T1000 (cell line): Measurements from ENCODE around the gene LSS.
"Not testable (repeated sequence)": the region's sequence is repeated elsewhere in the genome, so short reads cannot be mapped to it uniquely, and the experiment has no call there.

Experiments
- DNase-seq: peaks from one replicate; lab custom pipeline; 2025; ENCODE audit warnings: mixed read lengths; lab: John Stamatoyannopoulos, UW

LSS gene

GRCh38 chr21:46153247-46154154 lies 75.1 kb downstream of the LSS start:
- no peak for DNase-seq

- DNase-seq = no peak
Measured at GRCh38 chr21:46152927-46153246, 75.7 kb downstream of the LSS start.

GRCh38 chr21:46151989-46152926 lies 76.3 kb downstream of the LSS start:
- DNase-seq = no peak

- no peak for DNase-seq
Measured at GRCh38 chr21:46151261-46151988, 77.1 kb downstream of the LSS start.

GRCh38 chr21:46150491-46151121 lies 78.0 kb downstream of the LSS start:
- DNase-seq = no peak

- no peak for DNase-seq
Measured at GRCh38 chr21:46150073-46150472, 78.5 kb downstream of the LSS start.

GRCh38 chr21:46149205-46149901 lies 79.2 kb downstream of the LSS start:
- DNase-seq = no peak

GRCh38 chr21:46148106-46148505 lies 80.5 kb downstream of the LSS start:
- DNase-seq = no peak

GRCh38 chr21:46147429-46147828 lies 81.1 kb downstream of the LSS start:
- not testable (repeated sequence) for DNase-seq

- DNase-seq = no peak
Measured at GRCh38 chr21:46146856-46147255, 81.7 kb downstream of the LSS start.

- DNase-seq = no peak
Measured at GRCh38 chr21:46145840-46146691, 82.5 kb downstream of the LSS start.

GRCh38 chr21:46145159-46145839 lies 83.3 kb downstream of the LSS start:
- no peak for DNase-seq

GRCh38 chr21:46144464-46145070 lies 84.0 kb downstream of the LSS start:
- DNase-seq = no peak

- peak; percentile 74 for DNase-seq
Measured at GRCh38 chr21:46142582-46143473, 85.7 kb downstream of the LSS start.

- DNase-seq = no peak
Measured at GRCh38 chr21:46141767-46142581, 86.6 kb downstream of the LSS start.

GRCh38 chr21:46140352-46141003 lies 88.1 kb downstream of the LSS start:
- peak; percentile 23 for DNase-seq

- no peak for DNase-seq
Measured at GRCh38 chr21:46139686-46140085, 88.9 kb downstream of the LSS start.
